GM19468 (cell line): ENCODE data around the gene CRYGS.
"Not testable (repeated sequence)": the region's sequence is repeated elsewhere in the genome, so short reads cannot be mapped to it uniquely, and the experiment has no call there.

Experiments
- ATAC-seq: cut with Tn5 transposase; IDR thresholded peaks from one replicate; pipeline ENCODE4 v1.9.1; 2021; ENCODE audit warnings: mild to moderate bottlenecking, moderate library complexity, moderate number of reproducible peaks; ENCODE audit not compliant: unreplicated experiment; ENCODE audit errors: extremely low read depth

CRYGS gene

DNA sequence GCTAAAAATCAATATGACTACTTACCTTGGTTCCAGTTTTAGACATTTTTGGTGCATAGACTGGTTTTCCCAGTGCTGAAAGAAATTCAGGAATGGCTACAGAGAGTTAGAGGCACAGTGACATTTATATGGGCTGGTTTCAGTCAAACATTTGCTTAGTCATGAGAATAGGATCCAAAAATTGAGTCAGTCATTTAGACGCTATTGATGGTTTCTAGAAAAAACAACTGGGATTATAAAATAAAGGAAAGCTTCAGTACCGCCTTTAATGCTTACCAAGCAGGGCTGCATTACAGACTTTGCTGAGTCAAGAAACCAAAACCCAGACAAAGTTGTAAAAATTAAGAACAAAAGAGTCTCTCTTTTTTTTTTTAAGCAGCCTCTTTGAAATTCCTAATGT is at the start of gene CRYGS:
Gene CRYGS, minus strand, starts transcription at position 100 of the 400 bp plus-strand sequence. Its CDS starts 54 bp downstream, at position 46.
- ATAC-seq, result no peak

DNA sequence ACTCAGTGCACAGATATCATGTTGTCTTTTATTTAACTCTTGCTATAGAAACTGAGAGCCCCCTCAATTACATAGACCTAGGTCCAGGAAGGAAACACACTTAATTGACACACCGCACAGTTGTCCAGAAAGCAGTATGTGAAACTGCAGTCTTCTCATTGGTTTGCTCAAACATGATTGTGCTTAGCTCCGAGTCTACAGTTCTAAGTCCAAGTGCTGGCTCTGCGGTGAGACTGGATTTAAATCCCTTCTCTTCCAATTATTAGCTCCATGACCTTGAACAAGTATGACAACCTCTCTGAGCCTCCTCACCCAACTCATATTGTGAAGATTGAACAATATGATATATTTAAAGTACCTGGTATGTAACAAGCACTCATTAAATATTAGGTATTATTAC is 49.7 kb upstream of the CRYGS start:
- no peak for ATAC-seq

DNA sequence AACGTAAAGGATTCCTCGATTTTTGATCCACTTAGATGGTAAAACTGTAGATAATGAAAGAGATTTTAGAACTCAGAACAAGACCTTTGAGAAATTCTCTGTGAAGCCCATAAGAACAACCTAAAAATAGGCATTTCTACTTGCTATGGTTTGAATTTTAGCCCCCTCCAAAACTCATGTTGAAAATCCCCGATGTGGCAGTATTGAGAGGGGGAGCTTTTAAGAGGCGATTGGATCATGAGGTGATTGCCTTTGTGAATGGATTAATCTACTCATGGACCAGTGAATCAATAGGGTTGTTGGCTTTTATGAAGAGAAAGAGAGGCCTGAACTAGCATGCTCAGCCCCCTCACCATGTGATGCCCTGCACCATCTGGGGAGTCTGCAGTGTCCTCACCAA is 48.5 kb upstream of the CRYGS start:
- no peak for ATAC-seq

DNA sequence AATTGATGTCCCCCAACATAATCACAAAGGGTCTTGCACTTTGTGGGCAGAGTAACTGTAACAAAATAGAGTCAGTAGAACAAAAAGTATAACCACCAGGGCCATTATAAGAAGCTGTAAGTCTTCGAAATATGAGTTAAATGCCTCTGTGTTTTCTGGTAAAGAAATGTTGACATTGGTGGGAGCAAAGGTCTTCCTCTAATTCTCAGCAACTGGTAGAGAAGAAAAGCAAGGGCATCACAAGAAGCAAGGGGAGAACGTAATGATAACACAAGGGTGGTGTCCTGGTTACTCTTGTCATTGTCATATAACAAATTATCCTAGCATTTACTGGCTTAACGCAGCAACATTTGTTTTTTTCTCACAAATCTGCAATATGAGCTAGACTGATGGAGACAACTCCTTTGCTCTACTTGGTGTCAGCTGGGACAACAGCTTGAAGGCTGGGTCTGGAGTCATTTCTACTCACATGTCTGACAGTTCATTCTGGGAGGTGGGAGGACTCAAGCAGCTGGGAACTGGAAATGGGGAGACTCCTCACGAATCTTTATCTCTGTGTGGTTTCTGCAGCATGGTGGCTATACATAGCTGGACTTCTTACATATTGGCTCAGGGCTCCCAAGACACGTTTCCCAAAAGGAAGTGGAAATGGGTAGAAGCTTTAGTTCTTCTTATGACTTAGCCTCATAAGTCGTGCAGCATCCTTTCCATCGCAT is 46.6 kb upstream of the CRYGS start:
- ATAC-seq, result no peak

DNA sequence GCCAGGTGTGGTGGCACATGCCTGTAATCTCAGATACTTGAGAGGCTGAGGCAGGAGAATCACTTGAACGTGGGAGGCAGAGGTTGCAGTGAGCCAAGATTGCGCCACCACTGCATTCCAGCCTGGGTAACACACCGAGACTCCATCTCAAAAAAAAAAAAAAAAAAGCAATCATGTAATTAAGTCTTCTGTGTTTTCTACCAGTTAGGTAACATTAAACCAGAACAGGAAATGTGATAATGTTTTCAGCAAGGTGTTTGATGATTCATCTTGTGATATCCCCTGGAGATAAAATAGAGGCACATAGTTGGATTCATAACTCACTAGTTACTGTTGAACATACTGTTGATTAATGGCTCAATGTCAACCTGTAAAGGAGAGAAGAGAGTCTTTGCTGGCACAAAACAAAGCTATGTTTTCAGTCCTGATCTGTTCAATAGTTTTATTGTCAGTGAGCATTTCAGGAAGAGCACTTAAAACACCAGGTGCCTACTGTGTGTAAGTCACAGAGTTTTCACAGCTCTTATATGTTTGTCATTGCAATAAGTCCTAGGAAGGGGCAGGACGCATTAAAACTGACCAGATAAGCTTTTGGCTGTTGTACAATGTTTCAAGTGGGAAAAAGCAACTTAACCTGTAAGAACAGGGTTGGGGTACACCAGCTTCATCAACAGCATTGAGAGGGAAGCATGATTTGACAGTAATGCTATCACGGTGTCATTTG is 45.8 kb upstream of the CRYGS start:
- ATAC-seq, result no peak

DNA sequence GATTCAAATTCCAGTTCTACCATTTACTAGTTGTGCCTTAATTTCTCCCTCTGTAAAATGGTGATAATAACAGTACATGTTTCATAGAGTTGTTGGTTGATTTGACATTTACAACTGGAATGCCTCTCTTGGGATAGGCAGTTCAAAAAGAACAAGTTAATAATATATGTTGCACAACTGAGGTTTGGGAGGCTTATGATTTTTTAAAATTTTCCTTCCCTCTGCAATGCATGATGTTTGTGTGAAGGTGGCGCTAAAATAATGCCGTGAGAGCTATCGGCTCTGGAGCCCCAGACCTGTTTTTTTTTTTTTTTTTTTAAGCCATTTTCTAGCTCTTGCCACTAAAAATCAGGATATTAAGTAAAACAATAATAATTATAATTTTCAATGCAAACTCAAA is 44.9 kb upstream of the CRYGS start:
- ATAC-seq, result no peak

DNA sequence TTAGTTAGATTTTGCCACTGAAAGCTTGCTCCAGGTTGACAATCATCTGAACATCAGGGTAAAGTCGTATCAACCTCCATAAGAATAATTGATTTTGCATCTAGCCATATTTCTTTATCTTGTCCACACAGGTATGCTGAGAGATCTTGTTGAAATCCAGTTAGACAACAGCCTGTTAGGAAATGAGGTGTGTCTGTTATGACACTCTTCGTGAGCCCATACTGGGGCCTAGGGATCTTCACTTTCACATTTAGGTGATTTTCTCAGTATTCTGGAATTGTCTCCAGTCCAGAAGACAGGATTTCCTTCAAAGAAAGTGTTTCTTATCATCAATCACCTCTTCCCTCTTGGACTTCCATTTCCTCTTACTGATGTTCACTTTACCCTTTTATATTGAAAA is 44.5 kb upstream of the CRYGS start:
- no peak for ATAC-seq

DNA sequence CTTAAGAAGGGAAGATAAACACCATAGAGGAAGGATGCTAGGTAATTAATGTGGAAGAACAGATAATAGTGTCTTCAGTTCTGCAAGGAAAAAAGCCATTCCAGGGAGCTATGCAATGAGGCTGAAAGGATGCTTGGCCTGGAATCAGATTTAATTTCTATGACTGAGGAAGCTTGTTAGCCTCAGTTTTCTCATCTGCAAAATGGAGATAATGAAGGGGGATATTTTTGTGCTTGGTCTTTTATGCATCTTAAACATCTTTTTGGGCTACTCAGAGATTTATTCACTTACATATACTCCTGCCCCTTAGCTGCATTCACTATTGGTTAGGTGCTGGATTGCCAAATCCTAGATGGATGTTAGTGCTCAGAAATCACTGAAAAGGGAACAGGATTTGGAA is 43.0 kb upstream of the CRYGS start:
- no peak for ATAC-seq

DNA sequence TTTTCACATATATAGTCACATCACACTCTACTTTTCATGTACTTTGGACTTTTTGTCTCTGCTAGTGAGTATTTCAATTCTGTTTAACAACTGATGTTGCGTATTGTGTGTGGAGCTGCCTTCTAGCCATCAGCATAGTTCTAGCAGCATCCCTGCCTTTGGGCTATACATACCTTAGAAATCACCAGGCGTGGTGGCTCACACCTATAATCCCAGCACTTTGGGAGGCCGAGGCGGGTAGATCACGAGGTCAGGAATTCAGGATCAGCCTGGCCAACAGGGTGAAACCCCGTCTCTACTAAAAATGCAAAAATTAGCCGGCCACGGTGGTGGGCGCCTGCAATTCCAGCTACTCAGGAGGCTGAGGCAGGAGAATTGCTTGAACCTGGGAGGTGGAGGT is 42.1 kb upstream of the CRYGS start:
- not testable (repeated sequence) for ATAC-seq

DNA sequence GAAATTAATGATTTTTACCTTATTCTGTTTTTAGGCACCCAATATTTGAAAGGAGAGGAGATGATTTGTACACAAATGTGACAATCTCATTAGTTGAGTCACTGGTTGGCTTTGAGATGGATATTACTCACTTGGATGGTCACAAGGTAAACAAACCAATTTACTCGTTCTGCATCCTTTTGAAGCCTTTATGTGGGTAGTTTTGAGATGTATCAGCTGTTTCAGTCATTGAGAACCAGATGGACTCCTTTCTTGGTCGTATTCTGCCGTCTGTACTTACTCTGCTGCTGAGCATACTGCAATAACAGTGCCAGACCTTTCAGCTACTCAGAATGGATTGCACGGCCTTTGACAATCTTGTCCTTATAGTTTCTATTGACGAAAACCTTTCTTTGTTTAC is 39.7 kb upstream of the CRYGS start:
- no peak for ATAC-seq

DNA sequence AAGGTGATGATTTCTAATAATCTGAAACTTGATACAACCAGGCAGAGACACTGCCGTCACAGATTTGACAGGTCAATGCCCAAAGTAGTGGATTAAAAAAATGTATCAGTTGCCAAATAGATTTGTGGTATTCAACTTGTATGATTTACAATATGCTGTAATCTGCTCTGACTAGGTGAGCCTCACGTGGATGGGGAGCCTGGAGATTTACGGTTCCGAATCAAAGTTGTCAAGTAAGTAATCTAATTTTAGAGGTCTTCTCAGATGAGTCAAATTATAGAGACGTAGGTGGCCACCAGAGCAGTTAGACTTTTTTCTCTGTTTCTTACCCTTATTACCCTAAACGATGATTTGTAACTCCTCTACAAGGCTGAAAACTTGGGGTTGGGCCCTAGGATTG is 38.4 kb upstream of the CRYGS start:
- ATAC-seq, result no peak

DNA sequence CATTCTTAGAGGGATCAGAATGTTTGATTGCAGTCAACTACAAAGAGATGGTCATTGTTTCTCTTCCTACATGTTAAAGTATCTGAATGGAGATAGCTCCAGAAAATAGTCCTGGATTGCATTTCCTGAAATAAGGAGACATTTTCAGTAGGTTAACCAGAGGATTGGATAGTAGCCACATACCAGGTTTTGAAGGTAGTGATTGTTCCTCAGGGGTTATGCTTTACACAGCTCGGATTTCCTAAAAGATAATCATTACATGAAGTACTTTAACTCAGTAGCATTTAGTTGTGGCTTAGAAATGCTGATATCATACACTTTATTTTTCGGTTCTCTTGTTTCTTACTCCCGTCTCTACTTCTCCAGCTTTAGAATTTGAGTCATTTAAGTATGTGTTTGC is 36.6 kb upstream of the CRYGS start:
- ATAC-seq, result no peak

DNA sequence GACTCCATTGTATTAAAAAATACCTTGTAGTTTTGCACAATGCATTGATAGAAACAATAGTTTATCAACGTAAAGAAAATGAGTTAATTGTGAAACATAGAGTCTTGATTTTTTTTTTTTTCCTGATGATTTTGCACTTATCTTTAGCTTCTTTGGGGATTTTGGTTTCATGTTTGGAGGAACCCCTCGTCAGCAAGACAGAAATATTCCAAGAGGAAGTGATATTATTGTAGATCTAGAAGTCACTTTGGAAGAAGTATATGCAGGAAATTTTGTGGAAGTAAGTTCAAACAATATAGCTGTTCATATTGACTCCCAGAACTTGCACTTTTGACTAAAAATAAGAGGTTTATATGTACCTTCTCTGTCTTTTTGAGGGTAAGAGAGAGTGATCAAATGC is 33.3 kb upstream of the CRYGS start:
- ATAC-seq, result no peak

DNA sequence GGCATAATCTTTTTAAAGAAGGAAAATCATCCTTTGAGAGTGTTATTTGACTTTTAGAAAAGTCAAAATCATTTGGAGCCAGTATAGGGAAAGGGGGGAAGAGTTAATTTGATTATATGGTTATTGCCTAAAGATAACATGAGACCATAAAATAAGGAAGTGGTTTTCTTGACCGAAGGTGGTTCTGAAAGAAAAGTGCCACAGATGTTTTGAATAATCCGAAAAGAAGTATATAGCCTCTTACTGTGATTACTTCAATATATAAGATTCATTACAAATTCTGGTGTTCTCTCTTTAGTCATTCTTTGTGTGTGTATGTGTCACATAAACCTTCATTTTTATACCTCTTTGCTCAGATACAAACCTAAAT is 27.4 kb upstream of the CRYGS start:
- ATAC-seq, result no peak

DNA sequence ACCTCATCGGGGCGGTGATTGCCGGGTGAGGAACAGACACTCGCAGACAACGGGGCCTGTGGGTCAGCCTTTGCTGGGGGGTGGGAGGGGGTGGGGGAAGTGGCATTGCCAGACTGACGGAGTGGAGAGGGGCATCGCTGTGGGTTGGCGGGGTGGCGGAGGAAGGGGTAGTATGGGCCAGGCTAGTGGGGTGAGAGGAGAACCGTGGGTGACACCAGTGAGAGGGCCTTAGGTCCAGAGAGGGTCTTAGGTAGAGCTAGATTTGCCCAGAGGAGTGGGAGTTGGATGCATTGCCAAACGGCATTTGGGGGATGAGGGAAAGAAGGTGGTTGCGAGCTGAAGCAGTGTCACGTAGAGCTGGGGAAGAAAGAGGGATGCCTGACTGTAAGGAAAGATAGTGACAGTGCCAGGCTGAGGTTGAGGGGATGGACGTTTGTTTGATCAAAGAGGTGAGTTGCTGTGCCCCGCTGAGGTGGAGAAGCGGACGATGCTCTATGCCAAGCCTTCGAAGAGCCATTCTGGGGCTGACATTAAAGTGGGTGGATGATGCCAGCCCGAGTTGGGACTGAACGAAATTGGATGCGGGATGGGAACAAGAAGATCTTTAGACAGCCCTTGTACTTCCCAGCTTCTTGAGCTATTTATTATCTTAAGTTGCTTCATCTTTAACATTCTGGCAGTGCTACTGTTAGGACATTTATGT is 26.9 kb upstream of the CRYGS start:
- ATAC-seq, result no peak

DNA sequence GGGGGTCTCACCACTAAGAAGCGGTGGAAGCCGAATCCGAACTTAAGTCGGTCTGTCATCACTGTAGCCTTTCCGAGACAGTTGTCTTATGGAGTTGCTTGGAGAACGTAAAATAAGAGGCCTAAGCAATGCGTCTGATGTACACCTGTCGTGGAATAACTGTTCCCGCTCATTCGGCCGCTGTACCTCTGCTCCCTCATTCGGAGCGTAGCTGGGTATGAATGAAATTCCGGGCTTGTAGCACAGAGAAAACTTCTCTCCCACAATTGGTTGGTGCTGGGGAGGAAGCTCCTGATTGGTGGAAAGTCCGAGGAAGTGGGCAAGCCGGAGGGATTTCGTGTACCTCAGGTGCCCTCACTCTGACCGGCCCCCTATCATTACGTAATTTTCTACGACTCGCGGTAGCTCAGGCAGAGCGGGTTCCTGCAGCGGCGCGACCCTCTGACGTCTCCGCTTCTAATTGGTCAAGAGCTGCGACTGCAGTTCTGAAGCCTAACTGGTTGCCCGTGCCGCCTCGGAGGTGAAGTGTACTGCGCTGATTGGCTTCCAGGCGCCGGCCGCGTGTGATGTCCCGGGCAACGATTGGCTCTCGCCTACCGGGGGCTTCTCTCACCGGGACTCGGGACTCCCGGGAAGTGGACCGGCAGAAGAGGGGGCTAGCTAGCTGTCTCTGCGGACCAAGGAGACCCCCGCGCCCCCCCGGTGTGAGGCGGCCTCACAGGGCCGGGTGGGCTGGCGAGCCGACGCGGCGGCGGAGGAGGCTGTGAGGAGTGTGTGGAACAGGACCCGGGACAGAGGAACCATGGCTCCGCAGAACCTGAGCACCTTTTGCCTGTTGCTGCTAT is 26.1 kb upstream of the CRYGS start, which contains the start of gene DNAJB11:
Gene DNAJB11, plus strand, starts transcription at position 625 of the 845 bp plus-strand sequence. Its CDS starts 178 bp downstream, at position 803.
- ATAC-seq, result peak; percentile 79

DNA sequence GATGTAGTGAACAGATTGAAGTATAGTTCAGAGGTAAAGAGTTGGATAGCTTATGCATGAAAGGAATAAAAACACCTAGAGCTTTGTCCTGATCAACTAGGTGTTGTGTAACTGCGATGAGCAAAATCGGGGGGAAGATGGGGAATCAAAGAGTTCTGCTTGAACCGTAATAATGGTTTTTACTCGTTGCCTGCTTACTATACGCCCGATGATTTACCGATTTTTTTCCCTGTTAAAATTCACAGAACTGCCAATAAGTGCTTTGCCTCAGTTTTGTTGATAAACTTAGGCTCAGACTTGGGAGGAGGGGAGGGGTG is 25.6 kb upstream of the CRYGS start:
- no peak for ATAC-seq

DNA sequence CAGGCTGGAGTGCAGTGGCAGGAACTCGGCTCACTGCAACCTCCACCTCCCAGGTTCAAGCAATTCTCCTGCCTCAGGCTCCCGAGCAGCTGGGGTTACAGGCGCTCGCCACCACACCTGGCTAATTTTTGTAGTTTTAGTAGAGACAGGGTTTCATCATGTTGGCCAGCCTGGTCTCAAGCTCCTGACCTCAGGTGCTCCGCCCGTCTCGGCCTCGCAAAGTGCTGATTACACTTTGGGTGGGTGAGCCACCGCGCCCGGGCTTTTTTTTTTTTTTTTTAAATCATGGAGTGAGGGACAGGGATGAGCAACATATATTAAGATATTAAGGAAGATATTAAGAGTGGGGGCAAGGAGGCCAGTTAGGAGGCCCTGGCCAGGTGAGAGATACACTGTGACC is 25.2 kb upstream of the CRYGS start:
- not testable (repeated sequence) for ATAC-seq

DNA sequence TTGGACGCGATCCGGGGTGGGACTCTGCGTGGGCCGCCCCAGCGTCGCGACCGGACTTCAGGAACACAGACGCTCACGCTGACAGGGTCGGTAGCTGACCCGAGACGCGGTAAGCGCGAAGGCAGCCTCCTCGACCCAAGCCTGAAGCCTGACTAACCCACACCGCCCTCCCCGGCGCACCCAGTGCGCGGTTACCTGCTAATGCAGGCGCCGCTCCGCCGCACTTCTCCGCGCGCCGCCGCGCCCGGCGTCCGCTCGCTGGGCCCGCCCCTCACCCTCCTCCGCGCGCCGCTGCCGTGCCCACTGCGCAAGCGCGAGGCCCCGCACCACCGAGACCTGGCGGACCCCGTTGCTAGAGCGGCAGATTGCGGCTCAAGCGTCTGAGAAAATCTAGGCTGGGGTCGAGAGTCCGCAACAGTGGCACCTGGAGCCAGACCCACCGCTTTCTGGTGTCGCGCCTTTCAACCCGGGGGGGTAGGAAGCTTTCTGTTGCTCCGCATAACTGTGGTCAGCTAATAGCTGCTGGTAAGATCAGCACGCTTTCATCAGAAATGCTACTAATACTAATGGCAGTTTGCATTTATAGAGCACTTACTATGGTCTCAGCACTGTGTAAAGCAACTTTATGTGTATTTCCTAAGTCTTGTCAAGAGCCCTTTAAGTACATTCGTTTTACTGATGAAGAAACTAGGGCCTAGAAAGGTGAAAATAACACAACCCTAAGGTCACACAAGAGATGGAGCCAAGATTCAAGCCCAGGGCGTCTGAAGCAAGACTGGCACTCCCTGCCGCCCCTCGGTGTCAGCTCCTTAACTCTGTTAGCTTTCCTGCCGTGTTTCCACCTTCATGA is 23.1 kb upstream of the CRYGS start, which contains the start of gene TBCCD1:
Gene TBCCD1, minus strand, starts transcription at position 268 of the 850 bp plus-strand sequence. CDS start 3,010 bp downstream, outside the sequence.
- ATAC-seq, result peak; percentile 50

DNA sequence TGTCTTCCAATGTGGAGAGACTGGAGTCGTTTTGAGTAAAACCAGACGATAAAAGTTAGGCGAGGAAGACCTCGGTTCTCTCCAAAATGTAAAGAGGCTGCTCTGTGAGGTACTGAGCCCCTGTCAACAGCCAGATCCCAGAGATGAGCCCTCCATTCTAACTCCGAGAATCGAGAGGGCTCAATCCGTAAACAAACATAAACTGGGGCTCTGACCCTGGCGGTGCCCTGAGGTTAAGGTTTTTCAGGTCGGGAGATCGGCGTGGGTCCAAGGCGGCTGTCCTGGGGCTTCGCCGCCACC is 22.5 kb upstream of the CRYGS start:
- no peak for ATAC-seq
